ENCODE measurements around the gene MAP1A.

MAP1A gene

GRCh38 chr15:43511012-43511885, 6.2 kb upstream of the MAP1A start:
- DNase-seq = no peak

GRCh38 chr15:43513550-43513949, 3.9 kb upstream of the MAP1A start:
- DNase-seq = no peak

DNA sequence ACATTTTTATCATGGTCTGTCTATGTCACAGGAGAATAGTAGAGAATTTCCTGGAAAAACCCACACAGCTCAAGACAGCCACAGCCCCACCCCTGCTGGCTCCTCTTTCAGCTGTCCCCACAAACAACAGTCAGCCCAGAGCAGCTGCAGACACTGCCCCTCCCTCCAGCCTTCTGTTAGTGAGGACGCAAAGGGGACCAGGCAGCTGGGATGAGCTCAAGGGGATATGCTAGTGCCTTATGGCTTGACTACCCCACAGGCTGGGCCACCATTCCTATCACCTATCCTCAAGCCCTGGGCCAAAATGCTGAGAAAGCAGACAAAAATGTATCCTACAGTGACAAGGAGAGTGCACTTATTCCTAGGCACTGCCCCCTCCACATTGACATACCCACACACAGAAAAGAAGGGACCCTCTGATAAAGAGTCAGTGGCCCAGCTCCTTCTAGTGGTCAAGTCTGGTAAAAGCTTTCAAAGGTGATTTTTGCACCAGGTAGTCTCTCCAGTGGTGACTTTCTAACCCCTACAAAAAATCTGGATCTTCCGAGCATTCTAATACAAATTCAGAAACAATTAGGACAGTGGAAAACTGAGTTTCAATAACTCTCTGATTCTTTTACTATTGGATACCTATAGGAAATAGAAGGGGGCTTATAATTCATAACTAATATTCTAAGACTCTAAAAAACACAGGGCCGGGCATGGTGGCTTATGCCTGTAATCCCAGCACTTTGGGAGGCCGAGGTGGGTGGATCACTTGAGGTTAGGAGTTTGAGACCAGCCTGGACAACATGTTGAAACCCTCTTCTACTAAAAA, 3.0 kb upstream of the MAP1A start:
- DNase-seq = no peak

GRCh38 chr15:43515741-43516140, 1.7 kb upstream of the MAP1A start:
- DNase-seq = no peak

GRCh38 chr15:43516185-43516584, 1.2 kb upstream of the MAP1A start:
- DNase-seq = no peak

DNA sequence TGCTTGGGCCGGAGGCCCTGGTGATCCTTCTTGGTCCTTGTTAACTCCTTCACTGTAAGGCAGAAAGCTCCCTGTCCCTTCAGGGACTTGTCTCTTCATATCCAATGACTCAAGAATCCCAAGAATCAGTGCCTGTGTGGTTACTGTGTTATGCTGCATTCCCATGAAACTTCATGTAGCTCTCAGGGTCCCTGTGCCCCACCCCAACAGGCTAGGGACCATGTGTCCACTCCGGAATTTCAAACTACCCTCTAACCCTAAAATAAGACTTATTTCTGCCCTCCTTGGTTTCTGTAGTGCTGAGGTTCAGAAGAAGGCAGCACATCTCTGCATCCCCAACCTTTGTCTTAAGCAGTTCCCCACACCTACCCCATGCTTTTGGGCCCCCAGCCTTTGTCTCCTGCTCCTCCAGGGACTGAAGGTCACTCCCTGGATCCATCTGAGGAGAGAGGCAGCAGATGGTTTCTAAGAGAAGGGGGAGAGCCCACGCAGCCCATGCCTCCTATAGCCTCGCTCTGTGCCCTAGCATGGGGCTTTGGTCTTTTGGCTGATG, 531 bp upstream of the MAP1A start:
- DNase-seq = no peak

- no peak for DNase-seq
These were observed 871 bp downstream of the MAP1A start for GRCh38 chr15:43518197-43518761.

GRCh38 chr15:43519196-43519595, 1.8 kb downstream of the MAP1A start:
- DNase-seq = no peak

GRCh38 chr15:43520138-43520537, 2.7 kb downstream of the MAP1A start:
- DNase-seq = no peak

DNA sequence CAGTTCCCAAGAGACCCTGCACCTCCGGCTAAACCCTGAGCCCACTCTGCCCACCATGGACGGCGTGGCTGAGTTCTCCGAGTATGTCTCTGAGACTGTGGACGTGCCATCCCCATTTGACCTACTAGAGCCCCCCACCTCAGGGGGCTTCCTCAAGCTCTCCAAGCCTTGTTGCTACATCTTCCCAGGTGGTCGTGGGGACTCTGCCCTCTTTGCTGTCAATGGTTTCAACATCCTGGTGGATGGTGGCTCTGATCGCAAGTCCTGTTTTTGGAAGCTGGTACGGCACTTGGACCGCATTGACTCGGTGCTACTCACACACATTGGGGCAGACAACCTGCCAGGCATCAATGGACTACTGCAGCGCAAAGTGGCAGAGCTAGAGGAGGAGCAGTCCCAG, 4.0 kb downstream of the MAP1A start:
- no peak for DNase-seq

GRCh38 chr15:43522247-43522646, 4.8 kb downstream of the MAP1A start:
- DNase-seq = no peak

DNA sequence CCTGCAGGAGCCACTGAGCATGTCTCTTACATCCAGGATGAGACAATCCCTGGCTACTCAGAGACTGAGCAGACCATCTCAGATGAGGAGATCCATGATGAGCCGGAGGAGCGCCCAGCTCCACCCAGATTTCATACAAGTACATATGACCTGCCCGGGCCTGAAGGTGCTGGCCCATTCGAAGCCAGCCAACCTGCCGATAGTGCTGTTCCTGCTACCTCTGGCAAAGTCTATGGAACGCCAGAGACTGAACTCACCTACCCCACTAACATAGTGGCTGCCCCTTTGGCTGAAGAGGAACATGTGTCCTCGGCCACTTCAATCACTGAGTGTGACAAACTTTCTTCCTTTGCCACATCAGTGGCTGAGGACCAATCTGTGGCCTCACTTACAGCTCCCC, 6.2 kb downstream of the MAP1A start:
- DNase-seq = no peak

- no peak for DNase-seq
These were observed 6.9 kb downstream of the MAP1A start for GRCh38 chr15:43524254-43524845.

DNA sequence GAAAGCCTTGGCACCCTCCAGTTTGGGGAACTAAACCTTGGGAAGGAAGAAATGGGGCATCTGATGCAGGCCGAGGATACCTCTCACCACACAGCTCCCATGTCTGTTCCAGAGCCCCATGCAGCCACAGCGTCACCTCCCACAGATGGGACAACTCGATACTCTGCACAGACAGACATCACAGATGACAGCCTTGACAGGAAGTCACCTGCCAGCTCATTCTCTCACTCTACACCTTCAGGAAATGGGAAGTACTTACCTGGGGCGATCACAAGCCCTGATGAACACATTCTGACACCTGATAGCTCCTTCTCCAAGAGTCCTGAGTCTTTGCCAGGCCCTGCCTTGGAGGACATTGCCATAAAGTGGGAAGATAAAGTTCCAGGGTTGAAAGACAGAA, 7.7 kb downstream of the MAP1A start:
- no peak for DNase-seq

GRCh38 chr15:43526261-43526930, 9.0 kb downstream of the MAP1A start:
- no peak for DNase-seq

GRCh38 chr15:43527016-43527801, 9.8 kb downstream of the MAP1A start:
- no peak for DNase-seq

DNA sequence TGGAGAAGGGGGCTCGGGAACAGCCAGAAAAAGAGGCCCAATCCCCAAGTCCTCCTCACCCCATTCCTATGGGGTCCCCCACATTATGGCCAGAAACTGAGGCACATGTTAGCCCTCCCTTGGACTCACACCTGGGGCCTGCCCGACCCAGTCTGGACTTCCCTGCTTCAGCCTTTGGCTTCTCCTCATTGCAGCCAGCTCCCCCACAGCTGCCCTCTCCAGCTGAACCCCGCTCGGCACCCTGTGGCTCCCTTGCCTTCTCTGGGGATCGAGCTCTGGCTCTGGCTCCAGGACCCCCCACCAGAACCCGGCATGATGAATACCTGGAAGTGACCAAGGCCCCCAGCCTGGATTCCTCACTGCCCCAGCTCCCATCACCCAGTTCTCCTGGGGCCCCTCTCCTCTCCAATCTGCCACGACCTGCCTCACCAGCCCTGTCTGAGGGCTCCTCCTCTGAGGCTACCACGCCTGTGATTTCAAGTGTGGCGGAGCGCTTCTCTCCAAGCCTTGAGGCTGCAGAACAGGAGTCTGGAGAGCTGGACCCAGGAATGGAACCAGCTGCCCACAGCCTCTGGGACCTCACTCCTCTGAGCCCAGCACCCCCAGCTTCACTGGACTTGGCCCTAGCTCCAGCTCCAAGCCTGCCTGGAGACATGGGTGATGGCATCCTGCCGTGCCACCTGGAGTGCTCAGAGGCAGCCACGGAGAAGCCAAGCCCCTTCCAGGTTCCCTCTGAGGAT, 10.6 kb downstream of the MAP1A start:
- no peak for DNase-seq

GRCh38 chr15:43528542-43529007, 11.2 kb downstream of the MAP1A start:
- DNase-seq = no peak

DNA sequence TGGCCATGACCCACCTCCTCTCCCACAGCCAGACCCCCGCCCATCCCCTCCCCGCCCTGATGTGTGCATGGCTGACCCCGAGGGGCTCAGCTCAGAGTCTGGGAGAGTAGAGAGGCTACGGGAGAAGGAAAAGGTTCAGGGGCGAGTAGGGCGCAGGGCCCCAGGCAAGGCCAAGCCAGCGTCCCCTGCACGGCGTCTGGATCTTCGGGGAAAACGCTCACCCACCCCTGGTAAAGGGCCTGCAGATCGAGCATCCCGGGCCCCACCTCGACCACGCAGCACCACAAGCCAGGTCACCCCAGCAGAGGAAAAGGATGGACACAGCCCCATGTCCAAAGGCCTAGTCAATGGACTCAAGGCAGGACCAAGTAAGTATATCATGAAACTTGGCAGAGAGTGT, 11.7 kb downstream of the MAP1A start:
- DNase-seq = no peak

DNA sequence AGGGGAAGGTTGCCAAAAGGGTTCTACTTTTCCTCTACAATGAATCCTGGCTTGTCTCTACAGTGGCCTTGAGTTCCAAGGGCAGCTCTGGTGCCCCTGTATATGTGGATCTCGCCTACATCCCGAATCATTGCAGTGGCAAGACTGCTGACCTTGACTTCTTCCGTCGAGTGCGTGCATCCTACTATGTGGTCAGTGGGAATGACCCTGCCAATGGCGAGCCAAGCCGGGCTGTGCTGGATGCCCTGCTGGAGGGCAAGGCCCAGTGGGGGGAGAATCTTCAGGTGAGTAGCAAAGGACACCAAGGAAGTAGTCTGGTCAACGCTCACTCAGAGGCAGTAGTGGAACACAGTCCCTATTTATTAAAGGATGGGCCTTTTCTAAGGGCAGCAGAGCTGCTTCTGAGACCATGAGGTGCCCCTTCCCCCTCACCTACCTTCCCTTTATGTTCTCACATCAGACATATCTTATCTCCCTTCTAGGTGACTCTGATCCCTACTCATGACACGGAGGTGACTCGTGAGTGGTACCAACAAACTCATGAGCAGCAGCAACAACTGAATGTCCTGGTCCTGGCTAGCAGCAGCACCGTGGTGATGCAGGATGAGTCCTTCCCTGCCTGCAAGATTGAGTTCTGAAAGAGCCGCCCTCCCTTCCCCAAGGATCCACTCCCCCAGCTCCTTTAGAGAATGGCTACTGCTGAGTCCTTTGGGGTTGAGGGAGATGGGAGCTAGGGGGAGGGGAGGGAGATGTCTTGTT, 12.4 kb downstream of the MAP1A start:
- DNase-seq = no peak
